Liver (tissue), 9 donors: Measurements from ENCODE around the gene OR2L8. TPM values are rescaled to one million over a fixed set of nuclear protein-coding genes. Genes with fewer than 3 reads are reported as not detected.

ENCODE experiments used
- DNase-seq: peaks from one replicate; pipeline ENCODE4 v3.0.0-alpha.2; 2017; ENCODE audit warnings: low spot score
- H3K27ac ChIP-seq, 2 donors: one replicate each; pipeline ENCODE4 v1.7.0; 2013; ENCODE audit warnings: inconsistent platforms in 2 of 2, low read length in 2 of 2, control low read depth in 1 of 2, low read depth in 1 of 2, mild to moderate bottlenecking in 1 of 2
- H3K27me3 ChIP-seq, 4 donors: one replicate each; pipeline versions ENCODE4 v1.6.1 to v1.7.0; 2013; ENCODE audit warnings: low read length in 3 of 4, inconsistent platforms in 1 of 4, mild to moderate bottlenecking in 1 of 4, moderate library complexity in 1 of 4; ENCODE audit not compliant: control insufficient read depth in 4 of 4, insufficient read depth in 4 of 4
- H3K36me3 ChIP-seq, 4 donors: one replicate each; pipeline versions ENCODE4 v1.6.1 to v1.7.0; 2013; ENCODE audit warnings: low read length in 3 of 4, mild to moderate bottlenecking in 3 of 4, low read depth in 1 of 4, moderate library complexity in 1 of 4; ENCODE audit not compliant: control insufficient read depth in 4 of 4, insufficient read depth in 3 of 4
- H3K4me1 ChIP-seq, 4 donors: one replicate each; pipeline versions ENCODE4 v1.6.1 to v1.7.0; 2013; ENCODE audit warnings: low read length in 3 of 4, mild to moderate bottlenecking in 3 of 4, moderate library complexity in 1 of 4; ENCODE audit not compliant: control insufficient read depth in 4 of 4, insufficient read depth in 4 of 4
- H3K4me3 ChIP-seq, 3 donors: one replicate each; pipeline versions ENCODE4 v1.6.1 to v1.7.0; 2013; ENCODE audit warnings: low read length in 3 of 3, control low read depth in 1 of 3, low read depth in 1 of 3, mild to moderate bottlenecking in 1 of 3
- H3K9ac ChIP-seq, 2 donors: one replicate each; pipeline ENCODE4 v1.7.0; 2013; ENCODE audit warnings: low read length in 2 of 2, mild to moderate bottlenecking in 2 of 2, moderate library complexity in 2 of 2, control low read depth in 1 of 2, low read depth in 1 of 2
- H3K9me3 ChIP-seq, 4 donors: one replicate each; pipeline versions ENCODE4 v1.6.1 to v1.7.0; 2013; ENCODE audit warnings: low read length in 3 of 4; ENCODE audit not compliant: control insufficient read depth in 4 of 4
- CTCF ChIP-seq: fragments of 150-350 bp; IDR thresholded peaks from 2 replicates; pipeline ENCODE4 v1.5.1; 2017; ENCODE audit warnings: improper control_type of control experiment, low read depth, low read length; ENCODE audit not compliant: missing input control
- EGR1 ChIP-seq, 2 donors: IDR thresholded peaks; 2 replicates each; pipeline ENCODE4 v1.6.1; 2016 to 2018; ENCODE audit warnings: antibody characterized with exemption in 2 of 2, low read depth in 2 of 2
- FOXA1 ChIP-seq: IDR thresholded peaks from 2 replicates; pipeline ENCODE4 v1.6.1; 2016; ENCODE audit warnings: antibody characterized with exemption
- FOXA2 ChIP-seq: IDR thresholded peaks from 2 replicates; pipeline ENCODE4 v1.6.1; 2016; ENCODE audit warnings: antibody characterized with exemption
- GABPA ChIP-seq, 2 donors: IDR thresholded peaks in 1 of 2; conservative IDR thresholded peaks in 1 of 2; 2 replicates each; pipeline ENCODE4 v1.6.1; 2016; ENCODE audit warnings: antibody characterized with exemption in 2 of 2, mild to moderate bottlenecking in 1 of 2, moderate library complexity in 1 of 2
- HNF4A ChIP-seq, 2 donors: conservative IDR thresholded peaks; 2 replicates each; pipeline ENCODE4 v1.6.1; 2016; ENCODE audit warnings: antibody characterized with exemption in 2 of 2, mild to moderate bottlenecking in 2 of 2
- HNF4G ChIP-seq: IDR thresholded peaks from 2 replicates; pipeline ENCODE4 v1.6.1; 2016; ENCODE audit warnings: antibody characterized with exemption
- JUND ChIP-seq, 2 donors: IDR thresholded peaks; 2 replicates each; pipeline ENCODE4 v1.6.1; 2016; ENCODE audit warnings: antibody characterized with exemption in 2 of 2
- MAX ChIP-seq: IDR thresholded peaks from 2 replicates; pipeline ENCODE4 v1.6.1; 2016; ENCODE audit warnings: antibody characterized with exemption
- NR2F2 ChIP-seq: IDR thresholded peaks from 2 replicates; pipeline ENCODE4 v1.6.1; 2016; ENCODE audit warnings: antibody characterized with exemption
- RAD21 ChIP-seq, 2 donors: IDR thresholded peaks; 2 replicates each; pipeline ENCODE4 v1.6.1; 2016; ENCODE audit warnings: antibody characterized with exemption in 2 of 2, mild to moderate bottlenecking in 2 of 2
- REST ChIP-seq: IDR thresholded peaks from 2 replicates; pipeline ENCODE4 v1.6.1; 2016; ENCODE audit warnings: antibody characterized with exemption, mild to moderate bottlenecking
- RXRA ChIP-seq, 2 donors: IDR thresholded peaks; 2 replicates each; pipeline ENCODE4 v1.6.1; 2017 to 2018; ENCODE audit warnings: antibody characterized with exemption in 2 of 2, mild to moderate bottlenecking in 1 of 2
- SP1 ChIP-seq: IDR thresholded peaks from 2 replicates; pipeline ENCODE4 v1.6.1; 2018; ENCODE audit warnings: antibody characterized with exemption, mild to moderate bottlenecking
- TAF1 ChIP-seq: conservative IDR thresholded peaks from 2 replicates; pipeline ENCODE4 v1.6.1; 2016; ENCODE audit warnings: antibody characterized with exemption, mild to moderate bottlenecking
- YY1 ChIP-seq: IDR thresholded peaks from 2 replicates; pipeline ENCODE4 v1.6.1; 2016; ENCODE audit warnings: antibody characterized with exemption, mild to moderate bottlenecking
- ZBTB33 ChIP-seq: IDR thresholded peaks from 2 replicates; pipeline ENCODE4 v1.6.1; 2016; ENCODE audit warnings: antibody characterized with exemption
- WGBS: extraction: QIAGEN DNeasy Blood & Tissue Kit; methylation state at CpG from one replicate; pipeline ENCODE4 v1.1.7; 2013; 5-methylcytosine and 5-hydroxymethylcytosine counted together
- polyA plus RNA-seq, 2 donors: library from polyadenylated mRNA; stranded (reverse) in 1 of 2; unstranded in 1 of 2; fragments of 200-250 nt in 1 of 2; fragments of >200 nt in 1 of 2; fragmentation: Nextera tagmentation in 1 of 2; extraction: Ambion mirVana in 1 of 2; gene quantifications; one replicate each; pipeline versions ENCODE4 v1.2.1 to v1.2.3, GENCODE V29; 2013 to 2015
- total RNA-seq, 2 donors: library from RNA; depleted of rRNA; stranded (reverse); fragments of >200 nt; gene quantifications; one replicate each; pipeline ENCODE4 v1.2.3, GENCODE V29; 2014
- TF ChIP-seq, protein P1 (sequence below): IDR thresholded peaks from 2 replicates; pipeline ENCODE4 v1.6.1; 2016; ENCODE audit warnings: antibody characterized with exemption
- donor health status: healthy.
- donor health status: healthy.
- donor health status: healthy.
- donor health status: healthy.
- donor health status: healthy.

OR2L8 gene
- total and polyA plus RNA-seq, 4 donors, result 0.08 to 0.09 TPM; not detected in 2

GRCh38 chr1:247905910-247906503 lies 42.7 kb upstream of the OR2L8 start:
- H3K4me3 ChIP-seq, result no peak overlapping the region
- peaks cover 0 to 4% (median 0%) of the 10 kb centered on the region in 4 donors for H3K9me3 ChIP-seq
- H3K27me3 ChIP-seq, result no peaks in the 10 kb centered on the region
- no peaks in the 10 kb centered on the region for H3K4me1 ChIP-seq
- H3K27ac ChIP-seq, result no peak overlapping the region
- no peak overlapping the region for H3K9ac ChIP-seq
- WGBS, result 59% methylated on average over 9 of the region's 9 CpGs
- TF ChIP-seq NR2F2 (no peak), FOXA2 (no peak), JUND (IDR thresholded peaks at IDR 0.05) (no peak), RXRA (IDR thresholded peaks at IDR 0.05) (no peak), MAX (no peak), FOXA1 (no peak), HNF4G (no peak), HNF4A (conservative IDR thresholded peaks at IDR 0.05) (no peak), GABPA (IDR thresholded peaks at IDR 0.05 in 1 of 2, conservative IDR thresholded peaks at IDR 0.05 in 1 of 2) (no peak), EGR1 (IDR thresholded peaks at IDR 0.05; ENCODE audit: low read depth in 2 of 2) (no peak), RAD21 (IDR thresholded peaks at IDR 0.05) (no peak), REST (no peak), ZBTB33 (no peak), YY1 (no peak), SP1 (no peak), CTCF (no peak), TAF1 (no peak)
- TF ChIP-seq, protein P1, sequence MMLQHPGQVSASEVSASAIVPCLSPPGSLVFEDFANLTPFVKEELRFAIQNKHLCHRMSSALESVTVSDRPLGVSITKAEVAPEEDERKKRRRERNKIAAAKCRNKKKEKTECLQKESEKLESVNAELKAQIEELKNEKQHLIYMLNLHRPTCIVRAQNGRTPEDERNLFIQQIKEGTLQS, result no peak
- DNase-seq, result no peak
- H3K36me3 ChIP-seq, result no peaks in the 10 kb centered on the region
